Adrenal gland (tissue), 12 donors: ENCODE measurements around the gene LRRC15. TPM values are rescaled to one million over a fixed set of nuclear protein-coding genes. Genes with fewer than 3 reads are reported as not detected.

ENCODE experiments used
- DNase-seq, 7 donors: peaks; one replicate each; pipeline ENCODE4 v3.0.0-alpha.2; 2019 to 2020
- H3K27ac ChIP-seq, 5 donors: fragments of 200-600 bp; sonication (generic) in 4 of 5; 1 replicate in 3 of 5; 2 replicates in 2 of 5; pipeline versions ENCODE4 v1.5.1 to v1.8.0; 2016 to 2020; ENCODE audit warnings: mild to moderate bottlenecking in 1 of 5
- H3K27me3 ChIP-seq: fragments of 200-600 bp; 2 replicates; pipeline ENCODE4 v1.8.0; 2021
- H3K36me3 ChIP-seq, 2 donors: fragments of 200-600 bp; replicated peaks in 1 of 2; 1 replicate in 1 of 2; 2 replicates in 1 of 2; pipeline versions ENCODE4 v1.5.1 to v1.8.0; 2018 to 2022
- H3K4me1 ChIP-seq, 2 donors: fragments of 200-600 bp; replicated peaks in 1 of 2; 1 replicate in 1 of 2; 2 replicates in 1 of 2; pipeline versions ENCODE4 v1.5.1 to v1.8.0; 2018 to 2021
- H3K4me3 ChIP-seq, 4 donors: fragments of 200-600 bp; sonication (generic) in 3 of 4; one replicate each; pipeline ENCODE4 v1.5.1; 2016 to 2018
- H3K9me3 ChIP-seq, 3 donors: fragments of 200-600 bp; sonication (generic) in 1 of 3; replicated peaks in 1 of 3; 1 replicate in 2 of 3; 2 replicates in 1 of 3; pipeline versions ENCODE4 v1.5.1 to v1.8.0; 2016 to 2021
- POLR2A ChIP-seq, 2 donors: fragments of 450-650 bp; IDR thresholded peaks; one replicate each; pipeline ENCODE4 v1.6.1; 2017; ENCODE audit warnings: antibody characterized with exemption in 2 of 2, mild to moderate bottlenecking in 2 of 2, moderate library complexity in 1 of 2
- WGBS, 4 donors: extraction: QIAGEN DNeasy Blood & Tissue Kit in 2 of 4; methylation state at CpG; one replicate each; pipeline versions ENCODE4 v1.1.5 to v1.1.7; 2013 to 2017; 5-methylcytosine and 5-hydroxymethylcytosine counted together
- intact Hi-C, 2 donors: fragments of 100-400 bp; cut with DNase I; formaldehyde crosslinking; loops; one replicate each; pipeline versions ENCODE4 v1.14.1 to v1.15.0; 2022 to 2023
- polyA plus RNA-seq, 3 donors: library from polyadenylated mRNA; stranded (reverse); fragments of 200-250 nt in 2 of 3; fragments of 350-450 nt in 1 of 3; fragmentation: Illumina TruSeq in 1 of 3; extraction: RNeasy Lipid Tissue Mini Kit (QIAGEN cat#74804) in 1 of 3; gene quantifications; one replicate each; pipeline ENCODE4 v1.2.3, GENCODE V29; 2013 to 2014
- total RNA-seq, 9 donors: library from RNA; depleted of rRNA in 4 of 9; stranded (reverse); fragments of >200 nt in 4 of 9; fragments of 120-200 nt in 1 of 9; fragmentation: NEBNext Ultra II Directional in 1 of 9; extraction: Animal tissue kit (Norgen Biotek cat#: 25700) in 1 of 9; gene quantifications; one replicate each; pipeline versions ENCODE4 v1.1.0 to v1.2.4, GENCODE V29; 2013 to 2023
- TF ChIP-seq, protein P1 (sequence below), 6 experiments: fragments of 450-650 bp in 4 of 6; fragments of 200-600 bp in 2 of 6; sonication (generic) in 1 of 6; IDR thresholded peaks; 1 replicate in 5 of 6; 2 replicates in 1 of 6; pipeline versions ENCODE4 v1.5.1 to v1.8.0; 2016 to 2021; ENCODE audit warnings: antibody characterized with exemption in 6 of 6, mild to moderate bottlenecking in 2 of 6, moderate library complexity in 1 of 6
- donor health status: healthy with polysubstance abuse.
- donor health status: Bipolar disorder and iron deficiency.
- donor health status: DM: yes; HTN: yes; CAD: no.
- donor health status: DM: no; HTN: no; CAD: no.
- donor health status: DM: no; HTN: no; CAD: no.
- donor health status: DM: yes; HTN: yes; CAD: no.

LRRC15 gene
- total and polyA plus RNA-seq, 12 donors = 0.05 to 0.31 (median 0.12) TPM; not detected in 2

- no peak overlapping the region for H3K4me3 ChIP-seq
- 80 to 87% (median 85%) methylated on average over 7 to 9 of the region's 9 CpGs for WGBS, 4 donors
- no peaks in the 10 kb centered on the region for H3K9me3 ChIP-seq
- intact Hi-C loops = no loop called here
- TF ChIP-seq, protein P1, sequence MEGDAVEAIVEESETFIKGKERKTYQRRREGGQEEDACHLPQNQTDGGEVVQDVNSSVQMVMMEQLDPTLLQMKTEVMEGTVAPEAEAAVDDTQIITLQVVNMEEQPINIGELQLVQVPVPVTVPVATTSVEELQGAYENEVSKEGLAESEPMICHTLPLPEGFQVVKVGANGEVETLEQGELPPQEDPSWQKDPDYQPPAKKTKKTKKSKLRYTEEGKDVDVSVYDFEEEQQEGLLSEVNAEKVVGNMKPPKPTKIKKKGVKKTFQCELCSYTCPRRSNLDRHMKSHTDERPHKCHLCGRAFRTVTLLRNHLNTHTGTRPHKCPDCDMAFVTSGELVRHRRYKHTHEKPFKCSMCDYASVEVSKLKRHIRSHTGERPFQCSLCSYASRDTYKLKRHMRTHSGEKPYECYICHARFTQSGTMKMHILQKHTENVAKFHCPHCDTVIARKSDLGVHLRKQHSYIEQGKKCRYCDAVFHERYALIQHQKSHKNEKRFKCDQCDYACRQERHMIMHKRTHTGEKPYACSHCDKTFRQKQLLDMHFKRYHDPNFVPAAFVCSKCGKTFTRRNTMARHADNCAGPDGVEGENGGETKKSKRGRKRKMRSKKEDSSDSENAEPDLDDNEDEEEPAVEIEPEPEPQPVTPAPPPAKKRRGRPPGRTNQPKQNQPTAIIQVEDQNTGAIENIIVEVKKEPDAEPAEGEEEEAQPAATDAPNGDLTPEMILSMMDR (IDR thresholded peaks at IDR 0.05) = no peak
- no peak for TF ChIP-seq POLR2A (IDR thresholded peaks at IDR 0.05)
- H3K36me3 ChIP-seq = no peaks in the 10 kb centered on the region
- no peak overlapping the region for H3K27ac ChIP-seq
- no peak for DNase-seq
- no peaks in the 10 kb centered on the region for H3K4me1 ChIP-seq
- peaks cover 4% of the 10 kb centered on the region for H3K27me3 ChIP-seq
Observed at GRCh38 chr3:194382892-194383223, 13.3 kb upstream of the LRRC15 start.

DNA sequence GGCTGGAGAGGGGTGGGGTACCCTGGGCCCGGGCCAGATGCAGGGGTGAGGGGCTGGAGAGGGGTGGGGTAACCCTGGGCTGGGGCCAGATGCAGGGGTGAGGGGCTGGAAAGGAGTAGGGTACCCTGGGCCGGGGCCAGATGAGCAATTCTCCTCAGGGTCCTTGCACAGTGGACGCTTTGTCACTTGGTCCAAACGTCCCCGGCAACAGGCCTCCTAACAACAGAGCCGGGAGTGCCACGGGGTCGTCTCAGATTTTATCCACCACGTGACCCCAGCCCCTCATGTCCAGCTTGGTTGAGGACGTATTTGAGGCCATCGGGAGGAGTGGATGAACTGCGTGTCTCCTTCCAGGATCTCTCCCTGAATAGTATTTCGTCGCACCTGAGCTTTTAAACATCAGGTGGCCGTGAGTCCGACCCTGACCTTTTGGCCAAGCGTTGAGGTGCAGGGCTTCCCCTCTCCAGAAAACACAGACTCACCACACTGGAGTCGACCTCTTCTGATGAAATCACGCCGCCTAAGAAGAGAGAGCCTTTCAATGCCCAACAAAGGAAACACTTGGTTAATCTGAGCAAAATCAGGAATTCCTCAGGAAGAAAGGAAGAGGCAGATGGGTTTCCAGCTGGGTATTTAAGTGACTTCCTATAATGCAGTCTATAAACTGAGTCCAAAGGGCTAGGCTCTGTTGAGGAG lies 12.8 kb upstream of the LRRC15 start:
- H3K4me1 ChIP-seq = no peaks in the 10 kb centered on the region
- intact Hi-C loops = no loop called here
- TF ChIP-seq POLR2A (IDR thresholded peaks at IDR 0.05) = no peak
- TF ChIP-seq, protein P1 (IDR thresholded peaks at IDR 0.05) = no peak
- H3K27me3 ChIP-seq = peaks cover 5% of the 10 kb centered on the region
- DNase-seq = no peak
- H3K9me3 ChIP-seq = no peaks in the 10 kb centered on the region
- H3K27ac ChIP-seq = no peak overlapping the region
- WGBS, 4 donors = 68 to 74% (median 72%) methylated on average over 14 to 20 of the region's 20 CpGs
- no peak overlapping the region for H3K4me3 ChIP-seq
- H3K36me3 ChIP-seq = no peaks in the 10 kb centered on the region

GRCh38 chr3:194381460-194381875 lies 11.9 kb upstream of the LRRC15 start:
- Histone ChIP-seq H3K4me1 (no peaks in the 10 kb centered on the region), H3K36me3 (no peaks in the 10 kb centered on the region), H3K4me3 (no peak overlapping the region), H3K9me3 (no peaks in the 10 kb centered on the region), H3K27me3 (peaks cover 5% of the 10 kb centered on the region), H3K27ac (no peak overlapping the region)
- no peak for TF ChIP-seq POLR2A (IDR thresholded peaks at IDR 0.05)
- TF ChIP-seq, protein P1 (IDR thresholded peaks at IDR 0.05) = no peak
- 55 to 60% (median 56%) methylated on average over 4 to 17 of the region's 17 CpGs for WGBS, 4 donors
- intact Hi-C loops = no loop called here
- no peak for DNase-seq

DNA sequence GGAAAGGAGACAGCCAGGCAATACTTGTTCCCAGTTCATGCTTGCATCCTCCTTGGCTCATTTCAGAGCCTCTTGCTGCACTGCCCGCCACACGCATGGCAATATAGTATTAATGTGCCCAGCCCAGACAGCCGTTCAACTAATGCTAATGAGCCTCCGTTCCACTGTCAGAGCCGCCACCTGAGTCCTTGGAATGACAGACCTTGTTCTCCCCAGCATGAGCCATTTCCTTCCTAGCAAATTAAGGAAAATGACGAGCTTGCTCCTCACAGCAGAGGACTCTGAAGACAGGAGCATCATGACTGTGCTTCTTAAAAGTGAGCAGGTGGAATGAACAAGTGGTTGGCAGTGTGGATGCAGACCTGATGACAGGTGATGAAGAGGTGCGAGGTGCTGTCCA lies 10.8 kb upstream of the LRRC15 start:
- Histone ChIP-seq H3K27me3 (peaks cover 5% of the 10 kb centered on the region), H3K4me3 (no peak overlapping the region), H3K9me3 (no peaks in the 10 kb centered on the region), H3K4me1 (no peaks in the 10 kb centered on the region), H3K27ac (no peak overlapping the region), H3K36me3 (no peaks in the 10 kb centered on the region)
- TF ChIP-seq POLR2A (IDR thresholded peaks at IDR 0.05) = no peak
- TF ChIP-seq, protein P1 (IDR thresholded peaks at IDR 0.05) = no peak
- intact Hi-C loops = no loop called here
- no peak for DNase-seq
- 72 to 85% (median 82%) methylated on average over 7 of the region's 7 CpGs for WGBS, 4 donors
